Tibial nerve (tissue), 4 donors: ENCODE data around the gene SHB.

ENCODE experiments used
- EP300 ChIP-seq, 2 donors: sonication (generic); formaldehyde crosslinking; IDR thresholded peaks; one replicate each; pipeline ENCODE4 v1.6.1; 2017; ENCODE audit warnings: antibody characterized with exemption in 2 of 2, mild to moderate bottlenecking in 1 of 2
- POLR2A ChIP-seq, 2 donors: fragments of 450-650 bp; IDR thresholded peaks; one replicate each; pipeline ENCODE4 v1.6.1; 2017; ENCODE audit warnings: antibody characterized with exemption in 2 of 2, mild to moderate bottlenecking in 2 of 2, moderate library complexity in 2 of 2
- TF ChIP-seq, protein P1 (sequence below), 5 experiments: fragments of 200-600 bp in 3 of 5; fragments of 450-650 bp in 2 of 5; sonication (generic) in 3 of 5; IDR thresholded peaks; one replicate each; pipeline ENCODE4 v1.5.1; 2016 to 2019; ENCODE audit warnings: antibody characterized with exemption in 5 of 5, mild to moderate bottlenecking in 3 of 5, moderate library complexity in 2 of 5

GRCh38 chr9:37996819-37997217, 72.2 kb downstream of the SHB start:
- TF ChIP-seq, protein P1, sequence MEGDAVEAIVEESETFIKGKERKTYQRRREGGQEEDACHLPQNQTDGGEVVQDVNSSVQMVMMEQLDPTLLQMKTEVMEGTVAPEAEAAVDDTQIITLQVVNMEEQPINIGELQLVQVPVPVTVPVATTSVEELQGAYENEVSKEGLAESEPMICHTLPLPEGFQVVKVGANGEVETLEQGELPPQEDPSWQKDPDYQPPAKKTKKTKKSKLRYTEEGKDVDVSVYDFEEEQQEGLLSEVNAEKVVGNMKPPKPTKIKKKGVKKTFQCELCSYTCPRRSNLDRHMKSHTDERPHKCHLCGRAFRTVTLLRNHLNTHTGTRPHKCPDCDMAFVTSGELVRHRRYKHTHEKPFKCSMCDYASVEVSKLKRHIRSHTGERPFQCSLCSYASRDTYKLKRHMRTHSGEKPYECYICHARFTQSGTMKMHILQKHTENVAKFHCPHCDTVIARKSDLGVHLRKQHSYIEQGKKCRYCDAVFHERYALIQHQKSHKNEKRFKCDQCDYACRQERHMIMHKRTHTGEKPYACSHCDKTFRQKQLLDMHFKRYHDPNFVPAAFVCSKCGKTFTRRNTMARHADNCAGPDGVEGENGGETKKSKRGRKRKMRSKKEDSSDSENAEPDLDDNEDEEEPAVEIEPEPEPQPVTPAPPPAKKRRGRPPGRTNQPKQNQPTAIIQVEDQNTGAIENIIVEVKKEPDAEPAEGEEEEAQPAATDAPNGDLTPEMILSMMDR (IDR thresholded peaks at IDR 0.05): no peak
- TF ChIP-seq POLR2A (IDR thresholded peaks at IDR 0.05) (no peak), EP300 (IDR thresholded peaks at IDR 0.05) (no peak)
